HepG2 (cell line): Measurements from ENCODE around the gene SDK1. TPM values are rescaled to one million over a fixed set of nuclear protein-coding genes. Genes with fewer than 3 reads are reported as not detected.

Experiments
- ASH2L ChIP-seq: fragments of 300-600, 200-600 bp; sonication (generic); IDR thresholded peaks from 2 replicates; pipeline ENCODE4 v1.7.0; 2017; ENCODE audit warnings: low read depth, mild to moderate bottlenecking, moderate library complexity, mixed read lengths, low read length; ENCODE audit not compliant: insufficient read length
- FOXK1 ChIP-seq: sonication (generic); formaldehyde crosslinking; IDR thresholded peaks from 2 replicates; pipeline ENCODE4 v1.4.0; 2020; ENCODE audit warnings: low read depth, missing genetic modification reagents, borderline replicate concordance
- FOXO1 ChIP-seq: sonication (generic); formaldehyde crosslinking; IDR thresholded peaks from 2 replicates; pipeline ENCODE4 v1.4.0; 2020; ENCODE audit warnings: missing genetic modification reagents
- GATAD2A ChIP-seq: IDR thresholded peaks from 2 replicates; pipeline ENCODE4 v1.6.1; 2016
- GFI1 ChIP-seq: sonication (generic); formaldehyde crosslinking; IDR thresholded peaks from 2 replicates; pipeline ENCODE4 v1.5.0; 2020; ENCODE audit warnings: missing genetic modification reagents, mild to moderate bottlenecking, borderline replicate concordance
- HMG20A ChIP-seq: IDR thresholded peaks from 2 replicates; pipeline ENCODE4 v1.6.1; 2016; ENCODE audit warnings: borderline replicate concordance
- HNF4A ChIP-seq: sonication (generic); formaldehyde crosslinking; IDR thresholded peaks from 2 replicates; pipeline ENCODE4 v1.4.0; 2020; ENCODE audit warnings: missing genetic modification reagents
- HNRNPK ChIP-seq: fragments of 200-400 bp; formaldehyde crosslinking; IDR thresholded peaks from 2 replicates; pipeline ENCODE4 v1.6.1; 2018; ENCODE audit warnings: low read length, low read depth, moderate library complexity, mild to moderate bottlenecking; ENCODE audit not compliant: poor library complexity, severe bottlenecking
- MED1 ChIP-seq: sonication (generic); formaldehyde crosslinking; IDR thresholded peaks from 2 replicates; pipeline ENCODE4 v1.4.0; 2020; ENCODE audit warnings: missing genetic modification reagents
- MXI1 ChIP-seq: IDR thresholded peaks from 3 replicates; pipeline ENCODE4 v1.6.1; 2012; ENCODE audit warnings: low read depth, low read length, inconsistent platforms, borderline replicate concordance
- NFIC ChIP-seq: IDR thresholded peaks from 2 replicates; pipeline ENCODE4 v1.6.1; 2012; ENCODE audit warnings: mild to moderate bottlenecking, low read length, inconsistent platforms
- NONO ChIP-seq, 2 experiments: fragments of 450-650 bp in 1 of 2; sonication (generic) in 1 of 2; formaldehyde crosslinking in 1 of 2; IDR thresholded peaks in 1 of 2; conservative IDR thresholded peaks in 1 of 2; 2 replicates each; pipeline versions ENCODE4 v1.6.1 to v1.8.0; 2017 to 2022; ENCODE audit warnings: mild to moderate bottlenecking in 1 of 2, missing genetic modification reagents in 1 of 2, moderate library complexity in 1 of 2
- NR2F1 ChIP-seq, 2 experiments: fragments of 450-650 bp in 1 of 2; formaldehyde crosslinking in 1 of 2; IDR thresholded peaks; 2 replicates each; pipeline versions ENCODE4 v1.5.0 to v1.6.1; 2016 to 2020; ENCODE audit warnings: mild to moderate bottlenecking in 1 of 2, missing compliant biosample characterization in 1 of 2, missing genetic modification reagents in 1 of 2, moderate library complexity in 1 of 2
- PAX8 ChIP-seq: sonication (generic); formaldehyde crosslinking; IDR thresholded peaks from 2 replicates; pipeline ENCODE4 v1.8.0; 2022; ENCODE audit warnings: mild to moderate bottlenecking, missing genetic modification reagents, borderline replicate concordance
- PITX1 ChIP-seq: sonication (generic); formaldehyde crosslinking; IDR thresholded peaks from 2 replicates; pipeline ENCODE4 v1.5.1; 2020; ENCODE audit warnings: mild to moderate bottlenecking, missing genetic modification reagents
- POGZ ChIP-seq: sonication (generic); formaldehyde crosslinking; IDR thresholded peaks from 2 replicates; pipeline ENCODE4 v1.4.0; 2020; ENCODE audit warnings: mild to moderate bottlenecking, missing genetic modification reagents
- RBFOX2 ChIP-seq: fragments of 200-400 bp; formaldehyde crosslinking; IDR thresholded peaks from 2 replicates; pipeline ENCODE4 v1.6.1; 2017; ENCODE audit warnings: low read depth, mild to moderate bottlenecking, low read length
- SOX13 ChIP-seq, 3 experiments: fragments of 450-650 bp in 1 of 3; sonication (generic) in 1 of 3; formaldehyde crosslinking in 1 of 3; IDR thresholded peaks in 2 of 3; conservative IDR thresholded peaks in 1 of 3; 2 replicates each; pipeline versions ENCODE4 v1.5.0 to v1.6.1; 2016 to 2020; ENCODE audit warnings: antibody characterized with exemption in 1 of 3, mild to moderate bottlenecking in 1 of 3, missing compliant biosample characterization in 1 of 3, missing genetic modification reagents in 1 of 3, moderate library complexity in 1 of 3
- TCF7 ChIP-seq: sonication (generic); IDR thresholded peaks from 2 replicates; pipeline ENCODE4 v1.6.1; 2016; ENCODE audit warnings: antibody characterized with exemption, low read depth
- ZNF576 ChIP-seq: sonication (generic); formaldehyde crosslinking; IDR thresholded peaks from 2 replicates; pipeline ENCODE4 v1.4.0; 2020; ENCODE audit warnings: mild to moderate bottlenecking, missing genetic modification reagents
- ZNF768 ChIP-seq: sonication (generic); formaldehyde crosslinking; IDR thresholded peaks from 2 replicates; pipeline ENCODE4 v1.4.0; 2020; ENCODE audit warnings: missing genetic modification reagents
- ZNF788 ChIP-seq: sonication (generic); formaldehyde crosslinking; IDR thresholded peaks from 2 replicates; pipeline ENCODE4 v1.5.0; 2020; ENCODE audit warnings: mild to moderate bottlenecking, missing genetic modification reagents, borderline replicate concordance
- polyA plus RNA-seq, 8 experiments: library from polyadenylated mRNA; depleted of rRNA in 3 of 8; stranded (reverse) in 7 of 8; unstranded in 1 of 8; fragments of >200 nt; fragmentation: Illumina TruSeq in 4 of 8; extraction: Trizol in 4 of 8; gene quantifications; 2 replicates each; pipeline versions ENCODE4 v1.2.1 to v1.2.3, GENCODE V29; 2011 to 2016; ENCODE audit warnings: low read depth in 4 of 8, missing spikeins in 1 of 8, mixed read lengths in 1 of 8; ENCODE audit not compliant: insufficient read depth in 1 of 8
- total RNA-seq, 5 experiments: library from RNA; depleted of rRNA; stranded (reverse); fragments of >200 nt; fragmentation: Illumina TruSeq; extraction: Trizol; gene quantifications; 2 replicates each; pipeline ENCODE4 v1.2.3, GENCODE V29; 2016; ENCODE audit warnings: low read depth in 1 of 5
- TF ChIP-seq, protein P1 (sequence below): IDR thresholded peaks from 2 replicates; pipeline ENCODE4 v1.4.0; 2020; ENCODE audit warnings: mild to moderate bottlenecking, missing genetic modification reagents
- TF ChIP-seq, protein P2 (sequence below): sonication (generic); formaldehyde crosslinking; IDR thresholded peaks from 2 replicates; pipeline ENCODE4 v1.5.0; 2020; ENCODE audit warnings: missing genetic modification reagents, mild to moderate bottlenecking, borderline replicate concordance

SDK1 gene
- total and polyA plus RNA-seq, 2 of the 13 experiments (the other 11 are each of a cell fraction or from before 2014, with no cell fraction given) = 0.35 to 2.4 TPM

DNA sequence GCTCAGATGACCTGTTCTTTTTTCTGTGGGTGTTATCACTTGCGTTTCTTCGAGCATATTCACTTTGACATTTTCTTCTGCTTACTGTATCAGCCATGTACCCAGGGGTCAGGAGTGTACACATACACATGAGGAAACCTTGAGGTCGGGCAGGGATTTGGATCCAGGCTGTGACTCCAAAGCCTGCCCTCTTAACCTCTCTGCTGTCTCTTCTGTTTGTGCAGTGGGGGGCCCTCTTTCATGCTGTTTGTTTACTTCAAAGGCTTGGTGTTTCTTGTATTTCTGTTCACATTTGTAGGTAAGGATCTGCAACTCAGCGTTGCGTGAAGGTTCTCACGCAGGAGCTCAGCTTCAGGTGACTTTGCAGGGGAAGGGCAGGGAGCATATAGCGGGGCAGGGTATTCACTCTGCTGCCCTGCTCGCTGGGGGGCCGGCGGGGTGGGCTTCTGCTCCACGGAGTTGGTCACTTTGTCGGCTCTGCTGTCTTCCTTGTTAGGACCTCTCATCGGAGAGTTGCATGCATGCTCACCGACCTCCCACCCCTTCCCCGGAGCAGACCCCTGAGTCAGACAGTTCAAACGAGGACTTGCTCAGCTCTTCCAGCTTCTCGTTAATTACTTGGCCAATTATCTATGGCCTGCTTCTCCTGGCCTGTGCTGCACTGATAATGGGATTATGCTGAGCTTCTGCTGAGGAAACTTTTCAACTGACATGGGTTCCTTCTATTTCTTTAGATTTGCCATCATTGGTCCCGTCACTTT is 77.5 kb downstream of the SDK1 start (continued):
- TF ChIP-seq, protein P1, sequence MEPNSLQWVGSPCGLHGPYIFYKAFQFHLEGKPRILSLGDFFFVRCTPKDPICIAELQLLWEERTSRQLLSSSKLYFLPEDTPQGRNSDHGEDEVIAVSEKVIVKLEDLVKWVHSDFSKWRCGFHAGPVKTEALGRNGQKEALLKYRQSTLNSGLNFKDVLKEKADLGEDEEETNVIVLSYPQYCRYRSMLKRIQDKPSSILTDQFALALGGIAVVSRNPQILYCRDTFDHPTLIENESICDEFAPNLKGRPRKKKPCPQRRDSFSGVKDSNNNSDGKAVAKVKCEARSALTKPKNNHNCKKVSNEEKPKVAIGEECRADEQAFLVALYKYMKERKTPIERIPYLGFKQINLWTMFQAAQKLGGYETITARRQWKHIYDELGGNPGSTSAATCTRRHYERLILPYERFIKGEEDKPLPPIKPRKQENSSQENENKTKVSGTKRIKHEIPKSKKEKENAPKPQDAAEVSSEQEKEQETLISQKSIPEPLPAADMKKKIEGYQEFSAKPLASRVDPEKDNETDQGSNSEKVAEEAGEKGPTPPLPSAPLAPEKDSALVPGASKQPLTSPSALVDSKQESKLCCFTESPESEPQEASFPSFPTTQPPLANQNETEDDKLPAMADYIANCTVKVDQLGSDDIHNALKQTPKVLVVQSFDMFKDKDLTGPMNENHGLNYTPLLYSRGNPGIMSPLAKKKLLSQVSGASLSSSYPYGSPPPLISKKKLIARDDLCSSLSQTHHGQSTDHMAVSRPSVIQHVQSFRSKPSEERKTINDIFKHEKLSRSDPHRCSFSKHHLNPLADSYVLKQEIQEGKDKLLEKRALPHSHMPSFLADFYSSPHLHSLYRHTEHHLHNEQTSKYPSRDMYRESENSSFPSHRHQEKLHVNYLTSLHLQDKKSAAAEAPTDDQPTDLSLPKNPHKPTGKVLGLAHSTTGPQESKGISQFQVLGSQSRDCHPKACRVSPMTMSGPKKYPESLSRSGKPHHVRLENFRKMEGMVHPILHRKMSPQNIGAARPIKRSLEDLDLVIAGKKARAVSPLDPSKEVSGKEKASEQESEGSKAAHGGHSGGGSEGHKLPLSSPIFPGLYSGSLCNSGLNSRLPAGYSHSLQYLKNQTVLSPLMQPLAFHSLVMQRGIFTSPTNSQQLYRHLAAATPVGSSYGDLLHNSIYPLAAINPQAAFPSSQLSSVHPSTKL (CRISPR knock-in tag) = peak; percentile 78
- no peak for TF ChIP-seq FOXK1
- peak; percentile 27; the same call in 1 of the 3 replicates for TF ChIP-seq MXI1
- TF ChIP-seq HNF4A (CRISPR knock-in tag) = peak; percentile 40
- TF ChIP-seq NFIC = peak; percentile 73
- TF ChIP-seq GATAD2A = peak; percentile 71
- TF ChIP-seq, protein P2, sequence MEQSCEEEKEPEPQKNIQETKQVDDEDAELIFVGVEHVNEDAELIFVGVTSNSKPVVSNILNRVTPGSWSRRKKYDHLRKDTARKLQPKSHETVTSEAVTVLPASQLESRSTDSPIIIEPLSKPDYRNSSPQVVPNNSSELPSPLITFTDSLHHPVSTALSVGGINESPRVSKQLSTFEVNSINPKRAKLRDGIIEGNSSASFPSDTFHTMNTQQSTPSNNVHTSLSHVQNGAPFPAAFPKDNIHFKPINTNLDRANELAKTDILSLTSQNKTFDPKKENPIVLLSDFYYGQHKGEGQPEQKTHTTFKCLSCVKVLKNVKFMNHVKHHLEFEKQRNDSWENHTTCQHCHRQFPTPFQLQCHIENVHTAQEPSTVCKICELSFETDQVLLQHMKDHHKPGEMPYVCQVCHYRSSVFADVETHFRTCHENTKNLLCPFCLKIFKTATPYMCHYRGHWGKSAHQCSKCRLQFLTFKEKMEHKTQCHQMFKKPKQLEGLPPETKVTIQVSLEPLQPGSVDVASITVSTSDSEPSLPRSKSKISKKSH = no peak
- TF ChIP-seq HMG20A (CRISPR knock-in tag) = peak; percentile 64
- TF ChIP-seq NONO (IDR thresholded peaks at IDR 0.05) = no peak
- no peak for TF ChIP-seq NONO (CRISPR knock-in tag; conservative IDR thresholded peaks at IDR 0.05)
- TF ChIP-seq POGZ = no peak
- no peak for TF ChIP-seq ZNF768 (CRISPR knock-in tag)
- TF ChIP-seq HNRNPK = no peak
- TF ChIP-seq MED1 (CRISPR knock-in tag) = peak; percentile 34; the same call in 1 of the 2 replicates
- peak; percentile 89 for TF ChIP-seq TCF7
- no peak for TF ChIP-seq ZNF788
- TF ChIP-seq SOX13 (IDR thresholded peaks at IDR 0.05) = 0 out of 2 replicates have a peak, but pooled peaks have one; percentile 18
- TF ChIP-seq SOX13 (CRISPR knock-in tag; conservative IDR thresholded peaks at IDR 0.05 in 1 of 2, IDR thresholded peaks at IDR 0.05 in 1 of 2) = peak in 1 of 2 experiments; percentile 78; a peak in 2 of 4 replicates
- TF ChIP-seq ZNF576 (CRISPR knock-in tag) = no peak
- TF ChIP-seq ASH2L = peak; percentile 93
- TF ChIP-seq RBFOX2 = 0 out of 2 replicates have a peak, but pooled peaks have one; percentile 16
- TF ChIP-seq PITX1 = no peak
- TF ChIP-seq GFI1 (CRISPR knock-in tag) = peak; percentile 39; the same call in 1 of the 2 replicates
- TF ChIP-seq NR2F1 (CRISPR knock-in tag; IDR thresholded peaks at IDR 0.05) = peak; percentile 63 to 95; a peak in 3 of 4 replicates
- no peak for TF ChIP-seq PAX8 (CRISPR knock-in tag)
- peak; percentile 35; the same call in 1 of the 2 replicates for TF ChIP-seq FOXO1 (CRISPR knock-in tag)
